NCI-H2227 (cell line): Measurements from ENCODE around the gene KIF12.
A peak's percentile ranks its signal among the peaks of the same experiment; 100 is the strongest.

ENCODE experiments used
- DNase-seq: peaks from one replicate; lab custom pipeline; 2025; ENCODE audit not compliant: unreplicated experiment; lab: John Stamatoyannopoulos, UW

The KIF12 gene

DNA sequence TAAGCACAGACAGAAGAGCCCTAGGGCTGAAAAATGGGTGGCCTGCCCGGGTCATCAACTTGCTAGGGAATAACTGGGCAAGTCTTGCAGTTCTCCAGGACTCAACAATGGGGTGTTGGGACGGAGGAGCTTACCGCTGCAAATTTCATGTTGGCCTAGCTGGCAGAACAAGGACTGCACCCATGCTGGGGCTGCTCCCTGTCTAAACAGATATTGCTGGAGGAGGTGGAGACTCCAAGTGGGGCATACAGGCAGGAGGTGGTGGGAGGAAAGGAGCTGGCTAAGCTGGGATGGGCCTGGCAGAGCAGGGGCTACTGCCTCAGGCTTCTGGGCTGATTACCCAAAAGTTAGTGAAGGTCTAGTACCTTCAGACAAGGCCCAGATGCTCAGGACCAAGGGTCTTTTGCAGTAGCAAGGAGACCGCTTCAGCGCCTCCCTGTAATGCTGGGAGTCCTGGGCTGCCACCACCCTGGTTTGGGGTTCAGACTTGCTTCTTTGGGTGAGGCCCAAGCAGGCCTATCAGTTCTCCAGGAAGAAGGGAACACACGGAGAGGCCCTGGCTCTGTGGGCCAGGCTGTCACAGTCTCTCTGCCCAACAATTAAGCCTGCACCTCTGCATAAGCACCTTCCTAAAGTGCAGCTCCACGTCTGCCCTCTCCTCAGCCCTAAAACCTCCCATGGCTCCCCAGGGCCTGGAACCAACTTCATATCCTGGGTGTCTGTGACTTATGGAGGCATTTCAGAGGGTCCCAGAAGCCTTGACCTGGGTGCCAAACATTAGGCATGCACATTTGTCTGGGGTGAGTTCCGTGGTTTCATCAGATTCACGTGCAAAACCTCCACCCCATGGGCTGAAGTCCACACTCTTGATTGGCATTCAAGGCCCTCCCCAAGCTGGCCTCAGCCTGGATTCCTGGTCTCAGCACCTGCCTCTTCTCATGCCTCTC is 24.2 kb upstream of the KIF12 start:
- DNase-seq, result no peak

DNA sequence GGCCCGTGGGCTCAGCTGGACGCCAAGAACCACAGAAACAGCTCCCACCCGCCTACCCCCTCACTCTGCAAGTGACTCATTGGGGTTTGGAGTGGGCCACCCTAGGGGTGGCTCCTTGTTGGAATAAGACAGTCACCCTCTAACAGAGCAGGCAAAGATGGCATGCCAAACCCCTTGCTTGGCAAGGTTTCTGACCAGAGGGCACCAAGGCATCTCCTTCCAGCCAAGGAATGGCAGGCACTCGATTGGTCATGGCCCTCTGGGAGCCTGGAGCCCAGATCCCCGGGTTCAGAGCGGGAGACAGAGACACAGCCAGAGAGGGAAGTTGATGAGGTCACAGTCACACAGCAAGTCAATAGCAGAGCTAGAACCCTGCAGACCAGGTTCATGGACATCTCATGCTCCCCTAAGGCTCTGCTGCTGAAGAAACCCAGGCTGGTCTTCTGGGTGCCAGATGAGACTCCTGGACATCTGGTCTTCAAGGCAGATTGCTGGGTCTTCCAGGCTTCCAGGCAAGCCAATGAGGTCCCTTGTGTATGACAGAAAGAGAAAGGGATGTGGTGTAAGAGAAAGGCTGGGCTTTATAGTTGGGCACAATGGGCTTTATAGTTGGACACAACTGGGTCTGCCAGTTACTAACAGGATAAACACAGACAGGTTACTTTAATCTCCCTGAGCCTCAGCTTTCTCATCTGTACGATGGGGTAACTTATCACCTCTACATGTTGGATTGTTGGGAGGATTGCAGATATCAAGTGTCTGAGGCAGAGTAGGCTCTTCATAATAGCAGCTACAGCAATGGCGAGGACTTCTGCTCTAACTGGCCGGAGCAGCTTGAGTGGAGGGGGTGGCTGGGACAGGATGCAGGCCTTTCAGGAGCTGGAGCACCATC is 23.3 kb upstream of the KIF12 start:
- DNase-seq, result no peak

DNA sequence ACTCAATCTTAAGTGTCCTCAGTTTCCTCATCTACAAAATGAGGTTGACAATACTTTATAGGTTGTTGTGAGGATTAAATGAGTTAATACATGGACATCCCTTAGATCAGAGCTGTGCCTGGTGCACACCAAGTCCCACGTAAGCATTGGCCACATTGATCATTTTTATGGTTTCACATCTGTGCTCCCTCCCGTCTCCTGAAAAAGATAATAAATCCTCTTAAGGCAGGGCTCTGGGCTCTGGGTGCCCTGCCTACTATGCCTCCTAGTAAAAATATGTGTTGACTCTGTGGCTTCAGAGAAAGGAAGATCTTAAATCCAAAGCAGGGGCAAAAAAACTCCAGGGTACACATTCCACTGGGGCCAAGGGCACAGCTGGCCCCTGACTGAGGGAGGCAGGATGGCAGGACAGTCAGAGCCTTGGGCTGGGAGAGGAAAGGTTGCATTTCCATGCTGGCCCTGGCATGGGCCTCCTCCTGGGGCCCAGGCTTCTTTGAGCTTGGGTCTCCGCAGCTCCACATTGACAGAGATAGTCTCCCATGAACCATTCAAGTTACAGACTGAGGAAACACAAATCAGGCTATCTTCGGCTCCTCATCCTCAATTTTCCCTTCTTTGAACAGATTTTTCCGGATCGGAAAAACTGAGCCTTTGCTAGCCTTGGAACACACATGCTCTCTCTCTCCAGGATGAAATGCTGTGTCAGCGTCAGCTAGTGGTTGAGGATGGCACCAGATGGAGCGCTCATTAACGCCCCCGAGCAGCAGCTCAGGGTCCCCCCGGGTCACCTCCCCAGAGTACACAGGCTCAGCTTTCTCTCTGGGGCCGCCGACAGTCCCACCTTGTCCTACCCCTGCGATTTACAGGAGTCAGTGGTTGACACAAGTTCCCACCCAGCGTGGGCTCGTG is 22.4 kb upstream of the KIF12 start:
- peak; percentile 7 for DNase-seq

DNA sequence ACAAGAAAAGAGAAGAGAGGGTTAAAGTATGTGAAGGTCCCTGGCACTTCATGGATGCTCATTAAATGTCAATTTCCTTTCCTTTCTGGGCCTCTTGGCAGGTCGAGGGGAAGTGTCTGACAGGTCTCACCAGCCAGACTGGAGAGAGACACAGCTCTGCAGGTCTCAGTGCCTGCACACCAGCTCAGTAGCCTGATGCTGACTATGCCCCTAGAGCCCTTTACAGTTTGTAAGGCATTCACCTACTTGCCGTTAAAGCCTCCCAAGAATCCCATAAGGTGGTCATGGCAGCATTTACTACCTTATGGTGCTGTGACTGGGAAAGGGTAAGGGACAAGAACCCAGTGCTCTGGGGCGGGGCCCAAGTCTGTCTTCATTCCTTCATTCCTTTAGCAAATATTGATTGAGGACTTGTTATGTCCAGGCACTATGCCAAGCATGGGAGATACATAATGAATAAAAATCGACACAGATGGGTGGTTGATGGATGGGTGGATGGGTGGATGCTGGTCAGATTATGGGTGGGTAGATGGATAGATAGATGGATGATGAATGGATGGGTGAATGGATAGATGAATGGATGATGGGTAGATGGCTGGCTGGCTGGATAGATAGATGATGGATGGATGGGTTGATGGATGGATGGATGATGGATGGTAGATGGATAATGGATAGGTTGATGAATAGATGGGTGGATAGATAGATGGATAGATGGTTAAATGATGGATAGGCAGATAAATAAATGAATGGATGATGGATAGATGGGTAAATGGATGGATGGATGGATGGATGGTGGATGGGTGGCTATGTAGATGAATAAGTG is 21.3 kb upstream of the KIF12 start:
- no peak for DNase-seq

DNA sequence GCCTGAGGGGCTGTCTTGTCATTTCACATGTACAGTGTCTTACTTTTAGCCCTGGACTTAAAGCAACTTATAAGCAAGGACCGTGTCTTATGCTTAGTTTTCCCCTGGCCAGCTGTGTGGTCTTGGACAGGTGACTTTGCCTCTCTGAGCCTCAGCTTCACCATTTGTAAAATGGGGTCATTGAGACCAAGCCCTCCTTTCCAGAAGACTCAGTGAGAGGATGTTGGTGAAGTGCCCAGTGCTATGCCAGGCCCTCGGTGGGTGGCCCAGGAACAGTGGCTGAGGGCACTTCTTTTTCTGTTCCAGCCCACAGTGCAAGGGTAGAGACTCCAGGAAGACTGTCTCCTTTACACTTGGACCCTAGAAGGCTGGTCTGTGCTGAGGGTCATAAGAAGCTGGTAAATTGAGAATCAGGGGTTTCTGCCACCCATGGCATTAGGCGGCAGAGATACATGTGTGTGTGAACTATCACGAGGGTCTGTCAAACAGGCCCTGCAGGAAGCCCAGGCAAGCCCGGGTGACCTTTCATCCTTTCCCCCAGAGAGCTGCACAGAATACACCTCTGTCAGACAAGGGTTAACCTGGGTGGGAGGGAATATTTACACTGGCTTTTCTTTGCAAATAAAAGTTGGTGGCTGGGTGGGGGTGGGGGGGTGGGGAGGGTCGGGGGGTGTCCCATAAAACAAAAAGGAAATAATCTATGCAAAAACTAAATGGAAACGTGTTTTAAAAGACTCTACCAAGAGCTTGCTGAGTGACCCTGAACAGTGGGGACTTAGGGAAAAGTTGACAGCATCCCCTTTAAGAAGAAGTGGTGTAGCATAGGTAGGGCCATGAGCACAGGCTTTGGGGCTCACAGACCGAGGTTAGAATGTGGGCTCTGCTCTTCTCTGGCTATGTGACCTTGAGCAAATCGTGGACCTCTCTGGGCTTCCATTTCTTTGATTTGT is 20.4 kb upstream of the KIF12 start:
- no peak for DNase-seq

DNA sequence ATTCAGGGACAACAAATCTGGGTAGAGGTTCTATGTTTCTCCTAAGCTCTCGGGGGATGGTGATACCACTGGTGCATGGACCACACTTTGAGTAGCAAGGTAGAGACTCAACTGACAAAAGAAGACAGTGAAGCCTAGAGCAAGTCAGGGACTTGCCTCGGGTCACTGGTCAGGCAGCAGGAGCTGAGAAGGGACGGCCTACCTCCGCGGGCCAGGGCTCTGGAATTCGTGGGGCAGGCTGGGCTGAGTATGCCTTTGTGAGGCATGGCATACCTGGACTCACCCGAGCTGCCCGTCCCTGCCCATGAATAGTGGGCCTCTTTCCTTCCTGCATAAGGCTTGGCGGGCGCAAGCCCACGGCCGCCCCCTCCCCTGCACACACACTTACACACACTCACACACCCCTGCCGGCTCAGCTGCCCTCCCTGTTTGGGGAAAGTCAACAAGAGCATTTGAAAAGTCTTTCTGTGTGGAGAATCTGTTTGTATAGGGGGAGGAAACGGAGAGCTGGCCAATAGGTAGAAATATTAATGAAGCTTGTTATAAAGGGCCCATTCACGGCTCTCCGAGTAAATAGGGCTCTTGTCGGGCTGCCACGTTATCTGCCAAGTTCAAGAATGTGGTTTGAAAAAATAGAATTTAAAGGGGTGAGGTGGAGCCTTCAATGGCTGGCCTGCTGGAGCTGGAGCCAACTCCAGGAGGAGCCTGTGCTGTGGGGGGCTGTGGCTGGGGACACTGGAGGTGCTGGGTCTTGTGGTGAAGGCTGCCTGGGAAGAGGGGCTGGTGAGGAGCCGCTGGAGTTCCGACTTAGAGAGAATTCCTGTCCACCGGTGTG is 19.1 kb upstream of the KIF12 start:
- no peak for DNase-seq

DNA sequence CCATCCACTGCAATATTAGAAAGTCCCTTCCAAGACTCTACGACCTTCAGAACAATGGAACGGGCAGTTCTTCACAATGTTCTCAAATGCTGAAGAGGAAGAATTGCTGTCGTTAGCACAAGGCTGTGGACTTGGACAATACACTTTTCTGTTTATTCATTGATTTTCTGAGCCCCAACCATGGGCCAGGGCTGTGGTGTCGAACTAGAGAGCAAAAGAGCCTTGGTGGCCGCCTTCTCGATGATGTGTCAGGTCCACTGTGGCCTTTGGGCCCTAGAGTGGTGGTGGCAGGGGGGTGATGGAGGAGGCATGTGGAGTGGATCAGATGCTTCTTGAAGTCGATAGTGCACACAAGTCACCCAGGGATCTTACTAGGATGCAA is 18.5 kb upstream of the KIF12 start:
- DNase-seq, result no peak

DNA sequence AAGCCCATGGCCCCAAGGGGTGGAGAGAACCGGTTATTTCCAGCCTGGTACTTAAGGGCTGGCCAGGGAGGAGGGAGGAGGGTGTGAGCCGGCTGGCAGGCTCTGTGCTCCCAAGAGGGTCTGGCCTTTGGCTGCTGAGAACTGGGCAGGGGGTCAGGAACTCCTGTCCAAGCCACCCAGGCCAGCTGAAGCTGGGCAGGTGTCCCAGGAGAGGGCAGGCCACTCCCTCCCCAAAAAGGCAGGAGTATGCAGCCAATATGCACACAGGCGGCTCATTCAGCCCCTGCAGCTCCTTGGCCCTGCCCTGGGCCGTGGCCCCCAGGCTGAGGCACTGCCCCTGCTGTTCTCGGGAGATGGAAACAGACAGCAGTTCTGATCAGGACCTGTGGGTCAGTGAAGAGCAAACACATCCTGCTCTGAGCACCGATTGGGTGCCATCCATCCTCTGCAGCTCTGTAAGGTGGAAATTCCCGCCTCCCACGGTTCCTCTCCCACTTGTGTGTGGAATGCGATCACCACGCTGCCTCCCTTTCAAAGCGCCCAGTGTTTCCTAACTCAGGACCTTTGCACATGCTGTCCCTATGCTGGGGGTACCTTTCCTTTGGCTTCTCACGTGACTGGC is 17.1 kb upstream of the KIF12 start:
- no peak for DNase-seq

DNA sequence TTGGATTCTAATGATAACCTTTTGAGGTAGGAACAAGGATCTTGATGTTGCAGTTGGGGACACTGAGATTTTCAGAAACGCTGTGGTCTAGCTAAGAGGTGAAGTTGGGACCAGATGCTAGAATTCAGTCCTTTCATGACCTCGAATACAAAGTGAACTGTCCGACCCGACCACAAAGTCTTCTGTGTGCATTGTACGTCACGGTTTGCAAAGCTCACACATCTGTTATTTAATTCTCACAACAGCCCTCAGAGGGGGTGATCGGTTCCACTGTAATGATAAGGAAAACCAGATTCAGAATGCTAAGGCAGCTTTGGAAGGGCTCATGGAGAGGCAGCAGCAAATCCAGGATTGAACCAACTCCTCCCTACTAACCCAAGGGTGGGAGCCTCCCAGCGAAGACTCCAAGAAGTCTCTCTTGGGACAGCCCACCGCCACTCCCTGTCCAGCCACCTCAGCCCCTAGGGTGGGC is 16.6 kb upstream of the KIF12 start:
- DNase-seq, result no peak

DNA sequence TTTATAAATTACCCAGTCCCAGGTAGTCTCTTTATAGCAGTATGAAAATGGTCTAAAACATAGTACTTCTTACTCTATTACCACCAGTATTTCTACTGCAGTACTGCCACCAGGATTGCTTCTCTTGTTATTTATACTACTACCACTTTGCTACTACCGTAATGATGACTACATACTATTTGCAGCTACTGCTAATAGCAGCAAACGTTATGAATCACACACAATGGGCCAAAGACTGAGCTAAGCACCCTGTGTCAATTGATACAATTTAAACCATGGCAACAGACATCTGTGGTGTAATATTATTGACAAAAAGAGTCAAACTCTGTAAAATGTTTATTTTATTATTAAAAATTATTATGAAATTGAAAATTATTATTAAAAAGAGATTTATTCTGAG is 15.3 kb upstream of the KIF12 start:
- DNase-seq, result no peak

DNA sequence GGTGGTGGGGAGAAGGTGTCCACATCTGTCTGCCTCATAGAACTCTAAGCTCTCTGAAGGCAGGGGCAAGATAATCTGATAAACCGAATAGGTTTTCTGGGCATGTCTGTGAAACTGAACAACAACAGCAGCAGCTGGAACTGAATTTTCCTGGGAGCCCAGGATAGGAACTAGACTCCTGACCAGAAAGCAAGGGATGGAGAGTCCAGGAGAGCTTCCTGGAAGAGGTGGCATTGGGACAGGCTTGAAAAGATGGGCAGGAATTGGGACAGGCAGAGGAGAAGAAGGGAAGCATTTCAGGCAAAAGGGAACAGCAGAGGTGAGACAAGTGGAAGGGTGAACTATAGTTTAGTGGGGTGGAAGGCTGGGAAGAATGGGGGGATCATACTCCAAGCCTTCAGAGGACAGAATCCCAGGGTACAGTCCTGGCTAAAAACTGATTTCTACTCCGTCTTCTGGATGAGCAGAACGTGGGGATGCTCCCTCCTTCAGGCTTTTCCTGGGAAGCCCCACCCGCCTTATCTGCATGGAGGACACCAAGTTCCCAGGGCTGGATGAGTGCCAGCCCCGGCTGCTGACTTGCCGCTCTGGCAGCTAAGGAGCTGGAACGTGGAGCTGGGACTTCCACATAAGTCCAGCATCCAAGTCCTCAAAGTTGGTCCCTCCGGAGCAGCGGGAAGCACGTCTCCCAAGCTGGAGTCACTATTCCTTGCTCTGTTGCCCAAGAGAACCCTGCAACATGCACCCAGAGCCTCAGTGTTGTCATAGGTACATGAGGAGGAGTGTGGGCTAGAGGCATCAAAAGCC is 13.9 kb upstream of the KIF12 start:
- DNase-seq, result no peak

DNA sequence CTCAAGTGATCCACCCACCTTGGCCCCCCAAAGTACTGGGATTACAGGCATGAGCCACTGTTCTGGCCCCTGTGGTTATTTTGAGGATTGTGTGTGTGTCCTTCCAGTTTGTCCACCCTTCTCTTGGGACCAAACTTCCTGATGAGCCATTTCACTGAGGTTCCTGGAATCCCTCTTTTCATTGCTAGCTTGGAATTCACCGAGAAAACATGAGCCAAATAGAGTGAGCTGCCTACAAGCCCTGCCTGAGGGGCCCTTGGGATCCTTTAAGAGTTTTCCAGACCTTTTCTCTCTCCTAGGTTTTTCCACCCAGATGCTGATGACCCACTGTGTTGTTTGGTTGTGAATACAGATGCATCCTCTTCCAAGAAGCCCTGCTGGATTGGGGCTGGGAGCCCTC is 13.2 kb upstream of the KIF12 start:
- no peak for DNase-seq

DNA sequence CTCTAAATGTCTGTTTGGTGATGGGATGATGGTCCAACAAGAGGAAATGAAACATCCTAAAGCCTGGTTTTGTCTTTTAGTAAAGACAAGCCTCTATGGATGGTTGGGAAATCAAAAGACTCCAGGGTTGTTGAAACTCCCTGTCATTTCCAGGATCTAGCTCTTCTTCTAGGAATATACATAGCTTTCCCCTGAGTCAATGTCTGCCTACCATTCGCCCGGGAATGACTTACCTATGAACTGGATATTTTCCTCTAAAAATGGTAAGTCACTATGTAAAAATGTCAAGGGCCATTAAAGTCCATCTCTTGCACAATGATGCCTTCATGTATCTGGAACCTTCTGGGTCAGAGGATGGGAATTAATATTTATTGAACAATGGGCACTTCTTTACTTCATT is 11.1 kb upstream of the KIF12 start:
- no peak for DNase-seq

DNA sequence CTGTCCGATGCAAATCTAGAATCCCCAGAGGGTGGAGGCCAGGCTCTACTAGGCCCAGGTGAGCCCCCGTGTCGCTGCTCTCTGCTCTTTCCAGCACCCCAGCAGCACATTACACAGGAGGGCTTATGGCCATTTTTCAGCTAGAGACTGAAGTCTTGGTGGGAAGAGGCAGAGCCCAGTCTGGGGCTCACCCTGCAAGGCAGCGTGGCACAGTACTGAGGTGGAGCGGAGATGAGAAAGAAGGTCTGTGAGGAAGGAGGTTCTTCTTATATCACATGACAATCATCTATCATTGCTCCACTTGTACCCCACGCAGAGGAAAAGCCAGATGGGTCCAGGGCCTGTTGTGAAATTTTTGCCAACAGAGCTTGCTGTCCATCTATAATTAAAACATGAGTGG is 10.0 kb upstream of the KIF12 start:
- no peak for DNase-seq

DNA sequence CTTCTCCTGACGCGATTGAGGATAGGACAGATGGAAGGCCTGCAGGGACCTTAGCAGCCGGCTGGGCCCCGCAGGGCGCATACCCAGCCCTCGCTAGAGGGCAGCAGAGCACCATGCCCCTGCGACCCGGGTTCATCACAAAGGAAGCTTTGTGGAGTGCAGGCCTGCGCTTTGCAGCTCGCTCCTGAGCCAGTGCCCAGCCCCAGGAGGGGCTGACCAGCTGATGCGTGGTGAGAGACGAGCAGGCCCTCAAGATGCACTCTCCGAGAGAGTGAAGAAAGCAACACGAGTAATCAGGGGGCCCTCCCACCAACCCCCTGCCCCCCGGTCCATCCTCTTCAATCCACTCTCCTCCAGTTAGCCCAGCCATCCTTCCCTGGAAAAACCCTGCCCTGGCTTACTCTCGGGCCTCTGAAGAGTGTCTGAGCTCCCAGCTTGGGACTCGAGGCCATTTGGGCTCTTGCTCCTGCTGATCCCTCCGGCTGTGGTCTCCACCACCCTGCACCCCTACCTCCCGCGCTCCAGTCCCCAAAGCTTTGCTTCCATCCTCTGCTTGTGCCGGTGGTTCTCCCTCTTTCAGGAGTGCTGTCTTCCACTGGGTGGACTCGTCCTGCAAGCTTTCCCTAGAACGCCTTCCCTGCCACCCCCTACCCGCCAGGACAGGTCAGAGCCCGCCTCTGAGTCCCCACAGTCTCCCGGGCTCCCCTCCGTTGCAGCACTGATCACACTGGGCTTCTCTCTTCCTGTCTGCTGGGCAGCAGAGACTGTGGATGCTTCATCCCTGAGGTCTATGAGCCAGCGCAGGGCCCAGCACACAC is 9.1 kb upstream of the KIF12 start:
- DNase-seq, result peak; percentile 62
